Measurements from ENCODE around the gene LRRC8A.

LRRC8A gene

DNA sequence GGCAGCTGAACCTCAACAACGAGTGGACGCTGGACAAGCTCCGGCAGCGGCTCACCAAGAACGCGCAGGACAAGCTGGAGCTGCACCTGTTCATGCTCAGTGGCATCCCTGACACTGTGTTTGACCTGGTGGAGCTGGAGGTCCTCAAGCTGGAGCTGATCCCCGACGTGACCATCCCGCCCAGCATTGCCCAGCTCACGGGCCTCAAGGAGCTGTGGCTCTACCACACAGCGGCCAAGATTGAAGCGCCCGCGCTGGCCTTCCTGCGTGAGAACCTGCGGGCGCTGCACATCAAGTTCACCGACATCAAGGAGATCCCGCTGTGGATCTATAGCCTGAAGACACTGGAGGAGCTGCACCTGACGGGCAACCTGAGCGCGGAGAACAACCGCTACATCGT lies 26.4 kb downstream of the LRRC8A start:
- TF ChIP-seq Cebpa-rat (IDR thresholded peaks at IDR 0.05), result no peak
- H3K27ac ChIP-seq, result no peak overlapping the region

DNA sequence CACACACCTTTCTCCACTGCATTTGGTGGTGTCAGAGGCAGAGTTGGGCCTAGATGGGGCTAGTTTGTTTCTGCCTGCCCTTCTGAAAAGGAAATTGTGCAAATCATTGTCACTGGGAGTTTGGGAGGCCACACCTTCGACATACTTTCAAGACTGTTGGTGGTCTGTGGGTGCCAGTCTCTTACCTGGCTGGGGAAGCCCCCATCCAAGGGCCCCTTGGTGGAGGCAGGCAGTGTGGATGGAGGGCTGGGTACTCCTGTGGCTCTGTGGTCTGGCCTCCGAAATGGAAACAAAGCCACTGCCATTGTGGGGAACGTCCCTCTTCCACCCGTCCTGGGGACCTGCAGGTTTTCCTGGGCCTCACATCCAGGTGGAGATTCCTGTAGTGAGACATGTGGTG lies 27.9 kb downstream of the LRRC8A start:
- Histone ChIP-seq H3K4me2 (no peak overlapping the region), H3K9me3 (no peaks in the 10 kb centered on the region), H3K4me3 (no peak overlapping the region), H4K20me1 (peaks cover 71% of the 10 kb centered on the region), H3K27me3 (no peaks in the 10 kb centered on the region), H3K27ac (0 out of 2 replicates have a peak overlapping the region, but pooled peaks have one; percentile 9), H3K9ac (no peak overlapping the region), H3K4me1 (peaks cover 22% of the 10 kb centered on the region), H3K36me3 (peaks cover 86% of the 10 kb centered on the region)
- no peak for TF ChIP-seq Cebpa-rat (IDR thresholded peaks at IDR 0.05)

More for the DNA sequence above, 26.4 kb downstream of the LRRC8A start:
- Histone ChIP-seq H3K4me1 (peaks cover 27% of the 10 kb centered on the region), H3K4me2 (no peak overlapping the region), H3K9me3 (no peaks in the 10 kb centered on the region), H4K20me1 (peaks cover 72% of the 10 kb centered on the region), H3K27me3 (no peaks in the 10 kb centered on the region), H3K36me3 (peaks cover 77% of the 10 kb centered on the region), H3K9ac (no peak overlapping the region), H3K4me3 (no peak overlapping the region)

DNA sequence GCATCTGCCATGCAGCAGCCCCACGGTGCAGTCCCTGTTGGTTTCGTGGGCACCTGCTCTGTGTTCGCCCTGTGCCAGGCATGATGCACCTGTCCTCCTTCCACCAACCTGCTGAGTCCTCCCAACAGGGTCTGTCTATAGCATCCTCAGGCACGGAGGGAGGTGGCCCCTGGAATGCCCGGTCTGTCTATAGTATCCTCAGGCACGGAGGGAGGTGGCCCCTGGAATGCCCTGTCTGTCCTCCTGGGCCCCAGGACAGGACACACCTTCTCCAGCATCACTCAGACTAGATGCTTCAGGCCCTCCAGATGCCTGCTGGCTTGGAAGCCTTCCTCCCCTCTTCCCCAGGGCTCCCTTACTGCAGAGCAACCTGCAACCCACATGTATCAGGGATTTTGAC lies 29.0 kb downstream of the LRRC8A start:
- H3K4me2 ChIP-seq, result peak overlapping the region; percentile 40; the same call in 1 of the 2 replicates
- H4K20me1 ChIP-seq, result peaks cover 71% of the 10 kb centered on the region
- H3K9ac ChIP-seq, result no peak overlapping the region
- no peak overlapping the region for H3K4me3 ChIP-seq
- H3K36me3 ChIP-seq, result peaks cover 95% of the 10 kb centered on the region
- peaks cover 22% of the 10 kb centered on the region for H3K4me1 ChIP-seq
- TF ChIP-seq Cebpa-rat (IDR thresholded peaks at IDR 0.05), result no peak
- no peaks in the 10 kb centered on the region for H3K9me3 ChIP-seq
- peak overlapping the region; percentile 53 for H3K27ac ChIP-seq
- H3K27me3 ChIP-seq, result no peaks in the 10 kb centered on the region

DNA sequence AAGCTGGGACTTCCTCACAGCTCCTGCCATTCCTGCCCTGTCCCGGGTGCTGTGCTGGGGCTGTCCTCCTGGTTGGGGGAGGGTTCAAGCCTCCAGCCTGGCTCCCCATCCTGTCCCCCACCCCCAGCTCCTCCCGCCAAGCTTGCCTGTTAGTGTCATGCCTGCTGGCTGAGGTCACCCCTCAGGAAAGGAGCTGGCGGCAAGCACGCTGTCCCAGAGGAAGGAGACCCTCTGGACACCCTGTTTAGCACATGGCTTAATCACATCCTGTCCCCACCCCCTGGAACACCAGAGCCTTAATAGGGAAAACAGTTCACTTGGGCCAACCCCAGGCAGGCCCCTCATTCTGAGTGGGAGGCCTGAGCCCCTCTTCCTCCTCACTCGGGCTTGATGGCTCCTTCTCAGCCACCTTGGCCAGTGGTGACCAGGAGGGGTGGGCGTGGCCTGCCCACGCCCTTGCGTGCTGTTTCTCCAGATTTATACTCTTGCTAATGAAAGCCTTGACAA lies 29.6 kb downstream of the LRRC8A start:
- peaks cover 99% of the 10 kb centered on the region for H3K36me3 ChIP-seq

DNA sequence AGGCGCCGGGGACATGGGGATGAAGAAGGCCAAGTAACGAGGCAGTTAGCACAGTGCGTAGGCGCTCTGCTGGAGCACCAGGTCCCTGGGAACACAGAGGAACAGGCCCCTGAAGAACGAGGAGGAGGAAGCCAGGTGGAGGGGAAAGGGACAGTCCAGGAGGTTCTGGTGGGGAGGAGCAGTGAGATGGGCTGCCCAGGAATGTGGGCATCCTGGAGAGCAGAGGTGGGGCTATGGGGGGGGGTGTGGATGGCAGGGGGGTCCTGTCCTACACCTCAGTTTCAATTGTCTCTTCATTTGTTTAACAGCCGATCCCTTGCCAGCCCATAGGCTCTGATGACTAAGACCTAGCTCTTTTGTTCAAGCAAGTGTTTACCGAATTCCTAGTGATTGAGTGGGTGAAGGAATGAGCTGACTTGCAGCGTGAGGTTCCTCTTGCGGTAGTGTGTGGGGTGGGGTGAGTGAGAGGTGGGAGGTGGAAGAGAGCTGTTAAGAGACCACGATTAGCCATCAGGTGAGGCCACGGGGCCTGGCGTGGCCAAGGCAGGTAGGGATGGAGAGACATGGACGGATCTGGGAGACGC lies 30.4 kb downstream of the LRRC8A start:
- no peak overlapping the region for H3K4me2 ChIP-seq
- H4K20me1 ChIP-seq, result peaks cover 61% of the 10 kb centered on the region
- H3K36me3 ChIP-seq, result peaks cover 99% of the 10 kb centered on the region
- H3K27ac ChIP-seq, result no peak overlapping the region
- no peaks in the 10 kb centered on the region for H3K27me3 ChIP-seq
- H3K9me3 ChIP-seq, result no peaks in the 10 kb centered on the region
- no peak overlapping the region for H3K9ac ChIP-seq
- H3K4me1 ChIP-seq, result peaks cover 24% of the 10 kb centered on the region
- no peak overlapping the region for H3K4me3 ChIP-seq
- TF ChIP-seq Cebpa-rat (IDR thresholded peaks at IDR 0.05), result no peak

More for the DNA sequence above, 29.6 kb downstream of the LRRC8A start:
- Histone ChIP-seq H3K9ac (no peak overlapping the region), H3K4me2 (peak overlapping the region; percentile 40), H3K27ac (peak overlapping the region; percentile 53), H3K9me3 (no peaks in the 10 kb centered on the region), H3K27me3 (no peaks in the 10 kb centered on the region), H3K4me1 (peaks cover 22% of the 10 kb centered on the region), H3K4me3 (no peak overlapping the region), H4K20me1 (peaks cover 69% of the 10 kb centered on the region)
- no peak for TF ChIP-seq Cebpa-rat (IDR thresholded peaks at IDR 0.05)

DNA sequence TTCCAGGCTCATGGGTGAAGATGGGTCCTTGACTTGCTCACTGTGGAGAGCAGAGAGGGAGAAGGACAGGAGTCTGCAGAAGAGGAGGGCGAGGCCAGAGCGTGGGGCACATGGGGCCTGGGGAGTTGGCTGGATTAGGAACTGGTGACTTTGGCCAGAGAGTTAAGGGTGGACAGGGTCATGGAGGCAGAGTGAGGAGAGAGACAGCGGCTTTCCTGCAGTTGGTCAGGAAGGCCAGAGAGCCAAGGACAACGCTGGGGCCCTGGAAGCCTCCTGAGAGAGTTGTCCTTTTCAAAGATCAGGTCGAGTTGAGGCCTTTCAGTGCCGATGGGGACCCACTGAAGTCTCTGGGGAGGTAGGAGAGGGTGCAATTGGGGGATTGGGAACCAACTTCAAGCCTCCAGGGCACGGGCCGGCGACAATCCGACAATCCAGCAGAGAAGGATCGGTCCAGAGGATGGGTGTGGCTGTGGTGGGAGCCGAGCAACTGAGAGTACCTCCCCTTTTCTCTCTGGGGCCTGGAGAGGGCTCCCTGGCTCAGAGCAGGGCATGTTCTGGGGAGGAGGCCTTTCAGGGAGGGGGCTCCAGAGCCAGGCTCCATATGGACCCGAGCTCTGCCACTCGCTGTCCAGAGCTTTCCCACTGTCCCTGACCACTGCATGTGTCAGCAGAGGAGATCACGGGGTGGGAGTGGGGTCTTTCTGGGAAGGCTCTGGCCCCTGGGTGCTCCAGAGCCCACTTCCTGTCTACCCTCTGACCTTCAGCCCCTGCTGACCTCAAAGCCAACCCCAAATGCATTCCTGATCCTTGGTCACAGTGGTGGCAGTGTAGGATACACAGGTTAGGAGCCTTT lies 31.3 kb downstream of the LRRC8A start:
- peaks cover 33% of the 10 kb centered on the region for H3K4me1 ChIP-seq
- no peak overlapping the region for H3K4me2 ChIP-seq
- no peaks in the 10 kb centered on the region for H3K9me3 ChIP-seq
- no peak overlapping the region for H3K4me3 ChIP-seq
- H3K36me3 ChIP-seq, result peaks cover 99% of the 10 kb centered on the region
- no peak for TF ChIP-seq Cebpa-rat (IDR thresholded peaks at IDR 0.05)
- H4K20me1 ChIP-seq, result peaks cover 52% of the 10 kb centered on the region
- H3K9ac ChIP-seq, result no peak overlapping the region
- H3K27ac ChIP-seq, result peak overlapping the region; percentile 55; the same call in 1 of the 2 replicates
- H3K27me3 ChIP-seq, result no peaks in the 10 kb centered on the region

DNA sequence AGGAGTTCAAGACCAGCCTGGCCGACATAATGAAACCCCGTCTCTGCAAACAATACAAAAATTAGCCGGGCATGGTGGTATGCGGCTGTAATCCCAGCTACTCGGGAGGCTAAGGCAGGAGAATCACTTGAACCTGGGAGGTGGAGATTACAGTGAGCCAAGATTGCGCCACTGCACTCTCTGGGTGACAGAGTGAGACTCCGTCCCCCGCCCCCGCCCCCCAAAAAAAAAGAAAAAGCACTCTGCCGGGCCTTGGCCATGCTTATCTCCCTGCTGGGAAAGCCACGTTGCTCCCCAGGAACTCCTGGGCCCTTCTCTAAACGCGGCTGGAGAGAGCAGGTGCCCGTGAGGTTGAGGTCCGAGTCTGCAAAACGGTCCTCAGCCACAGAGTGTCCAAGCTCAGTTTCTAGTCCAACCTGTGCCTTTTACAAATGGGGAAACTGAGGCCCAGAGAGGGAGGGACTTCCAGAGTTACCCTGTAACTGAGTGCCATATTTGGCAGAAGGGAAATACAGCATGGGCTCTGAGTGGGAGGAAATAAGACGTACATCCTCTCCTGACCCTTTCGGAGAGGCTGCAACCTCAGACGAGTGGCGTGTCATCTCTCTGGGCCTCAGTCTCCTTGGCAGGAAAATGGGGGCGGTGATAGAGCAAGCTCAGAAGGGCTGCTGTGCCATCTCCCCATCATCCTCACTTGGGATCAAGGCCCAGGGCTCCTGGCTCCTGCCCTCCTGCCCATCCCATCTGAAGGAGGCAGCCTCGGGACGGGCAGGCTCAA lies 32.3 kb downstream of the LRRC8A start:
- no peak for TF ChIP-seq Cebpa-rat (IDR thresholded peaks at IDR 0.05)
- Histone ChIP-seq H3K27me3 (no peaks in the 10 kb centered on the region), H3K4me3 (no peak overlapping the region), H4K20me1 (peaks cover 43% of the 10 kb centered on the region), H3K9ac (no peak overlapping the region), H3K36me3 (peaks cover 90% of the 10 kb centered on the region), H3K9me3 (no peaks in the 10 kb centered on the region), H3K4me2 (no peak overlapping the region), H3K4me1 (peaks cover 43% of the 10 kb centered on the region), H3K27ac (no peak overlapping the region)

DNA sequence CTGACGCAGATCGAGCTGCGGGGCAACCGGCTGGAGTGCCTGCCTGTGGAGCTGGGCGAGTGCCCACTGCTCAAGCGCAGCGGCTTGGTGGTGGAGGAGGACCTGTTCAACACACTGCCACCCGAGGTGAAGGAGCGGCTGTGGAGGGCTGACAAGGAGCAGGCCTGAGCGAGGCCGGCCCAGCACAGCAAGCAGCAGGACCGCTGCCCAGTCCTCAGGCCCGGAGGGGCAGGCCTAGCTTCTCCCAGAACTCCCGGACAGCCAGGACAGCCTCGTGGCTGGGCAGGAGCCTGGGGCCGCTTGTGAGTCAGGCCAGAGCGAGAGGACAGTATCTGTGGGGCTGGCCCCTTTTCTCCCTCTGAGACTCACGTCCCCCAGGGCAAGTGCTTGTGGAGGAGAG lies 34.3 kb downstream of the LRRC8A start:
- no peaks in the 10 kb centered on the region for H3K9me3 ChIP-seq
- H3K4me1 ChIP-seq, result peaks cover 48% of the 10 kb centered on the region
- H3K4me3 ChIP-seq, result no peak overlapping the region
- H3K4me2 ChIP-seq, result no peak overlapping the region
- no peak for TF ChIP-seq Cebpa-rat (IDR thresholded peaks at IDR 0.05)
- H3K27ac ChIP-seq, result peak overlapping the region; percentile 66
- H4K20me1 ChIP-seq, result peaks cover 23% of the 10 kb centered on the region
- H3K9ac ChIP-seq, result no peak overlapping the region
- no peaks in the 10 kb centered on the region for H3K27me3 ChIP-seq
- H3K36me3 ChIP-seq, result peaks cover 69% of the 10 kb centered on the region

DNA sequence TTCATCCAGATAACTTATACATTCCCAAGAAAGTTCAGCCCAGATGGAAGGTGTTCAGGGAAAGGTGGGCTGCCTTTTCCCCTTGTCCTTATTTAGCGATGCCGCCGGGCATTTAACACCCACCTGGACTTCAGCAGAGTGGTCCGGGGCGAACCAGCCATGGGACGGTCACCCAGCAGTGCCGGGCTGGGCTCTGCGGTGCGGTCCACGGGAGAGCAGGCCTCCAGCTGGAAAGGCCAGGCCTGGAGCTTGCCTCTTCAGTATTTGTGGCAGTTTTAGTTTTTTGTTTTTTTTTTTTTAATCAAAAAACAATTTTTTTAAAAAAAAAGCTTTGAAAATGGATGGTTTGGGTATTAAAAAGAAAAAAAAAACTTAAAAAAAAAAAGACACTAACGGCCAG lies 34.8 kb downstream of the LRRC8A start:
- H3K36me3 ChIP-seq, result peaks cover 64% of the 10 kb centered on the region
- peaks cover 17% of the 10 kb centered on the region for H4K20me1 ChIP-seq
- H3K27me3 ChIP-seq, result no peaks in the 10 kb centered on the region
- H3K4me3 ChIP-seq, result no peak overlapping the region
- peaks cover 48% of the 10 kb centered on the region for H3K4me1 ChIP-seq
- TF ChIP-seq Cebpa-rat (IDR thresholded peaks at IDR 0.05), result no peak
- H3K9me3 ChIP-seq, result no peaks in the 10 kb centered on the region
- H3K9ac ChIP-seq, result no peak overlapping the region
- peak overlapping the region; percentile 66; the same call in 1 of the 2 replicates for H3K27ac ChIP-seq
- no peak overlapping the region for H3K4me2 ChIP-seq
